ENCODE results near the gene MDN1.
"Not testable (repeated sequence)": the region's sequence is repeated elsewhere in the genome, so short reads cannot be mapped to it uniquely, and the experiment has no call there.

MDN1 gene

GRCh38 chr6:89769572-89769971 lies 50.0 kb downstream of the MDN1 start:
- DNase-seq, result no peak

DNA sequence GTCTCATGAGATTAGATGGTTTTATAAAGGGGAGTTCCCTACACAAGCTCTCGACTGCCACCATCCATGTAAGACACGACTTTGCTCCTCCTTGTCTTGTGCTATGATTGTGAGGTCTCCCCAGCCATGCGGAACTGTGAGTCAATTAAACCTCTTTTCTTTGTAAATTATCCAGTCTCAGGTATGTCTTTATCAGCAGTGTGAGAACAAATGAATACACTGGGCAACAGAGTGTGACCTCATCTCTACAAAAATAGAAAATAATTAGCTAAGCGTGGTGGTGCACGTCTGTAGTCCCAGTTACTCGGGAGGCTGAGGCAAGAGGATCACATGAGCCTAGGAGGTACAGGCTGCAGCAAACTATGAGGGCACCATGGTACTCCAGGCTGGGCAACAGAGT lies 51.3 kb downstream of the MDN1 start:
- DNase-seq, result no peak

- no peak for DNase-seq
Measured at GRCh38 chr6:89763550-89763949, 56.0 kb downstream of the MDN1 start.

- no peak for DNase-seq
Measured at GRCh38 chr6:89758830-89759229, 60.8 kb downstream of the MDN1 start.

- no peak for DNase-seq
Measured at GRCh38 chr6:89750338-89750737, 69.3 kb downstream of the MDN1 start.

GRCh38 chr6:89749918-89750317 lies 69.7 kb downstream of the MDN1 start:
- DNase-seq, result no peak

- DNase-seq, result no peak
Measured at GRCh38 chr6:89745716-89746115, 73.9 kb downstream of the MDN1 start.

DNA sequence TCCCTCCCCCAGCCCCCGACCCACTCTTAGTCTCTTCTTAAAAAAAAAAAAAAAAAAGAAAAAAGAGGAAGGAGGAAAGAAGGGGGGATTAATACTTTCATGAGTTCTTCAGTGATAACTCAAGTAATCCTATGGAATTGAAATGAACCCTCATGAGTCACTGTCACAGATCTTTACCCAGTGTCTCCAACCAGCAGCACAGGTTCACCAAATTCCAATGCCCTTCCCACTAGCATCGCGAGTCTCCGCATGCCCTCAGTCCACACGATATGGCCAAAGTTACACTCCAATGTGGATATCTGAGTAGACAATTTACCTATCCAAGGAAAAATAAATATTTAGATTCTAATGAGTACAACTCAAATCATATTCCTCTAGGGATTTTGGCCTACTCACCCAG lies 74.5 kb downstream of the MDN1 start:
- DNase-seq, result no peak

DNA sequence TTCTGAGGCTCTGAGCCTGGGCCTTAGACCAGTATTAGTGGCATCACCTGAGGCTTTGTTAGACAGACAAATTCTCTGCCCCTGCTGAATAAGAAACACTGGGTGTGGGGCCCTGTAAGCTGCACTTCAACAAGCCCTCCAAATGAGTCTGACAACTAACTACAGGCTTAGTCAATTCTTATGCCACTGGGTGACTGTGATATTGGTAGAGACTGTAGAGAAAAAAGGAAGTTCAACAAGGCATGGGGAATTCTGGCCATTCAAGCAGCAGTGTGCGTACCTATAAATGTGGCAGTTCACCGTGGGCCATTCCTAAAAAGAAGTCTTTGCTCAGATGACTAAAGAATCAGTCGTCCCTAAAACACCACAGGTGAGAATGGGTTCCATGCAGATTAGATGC lies 82.7 kb downstream of the MDN1 start:
- no peak for DNase-seq

DNA sequence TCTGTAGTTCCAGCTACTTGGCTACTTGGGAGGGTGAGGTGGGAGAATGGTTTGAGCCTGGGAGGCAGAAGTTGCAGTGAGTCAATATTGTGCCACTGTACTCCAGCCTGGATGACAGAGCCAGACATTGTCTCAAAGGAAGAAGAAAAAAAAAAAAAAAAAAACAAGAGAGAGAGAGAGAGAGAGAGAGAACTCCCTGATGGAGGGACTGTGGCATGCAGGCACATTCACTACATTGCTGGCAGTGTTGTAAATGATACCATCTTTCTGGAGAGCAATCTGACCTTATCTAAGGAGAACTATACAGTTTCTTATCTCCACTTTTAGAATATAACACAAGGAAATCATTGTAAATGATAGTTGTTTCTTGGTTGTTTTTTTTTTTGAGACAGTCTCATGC lies 85.1 kb downstream of the MDN1 start:
- no peak for DNase-seq

- no peak for DNase-seq
Measured at GRCh38 chr6:89731924-89732567, 87.5 kb downstream of the MDN1 start.

DNA sequence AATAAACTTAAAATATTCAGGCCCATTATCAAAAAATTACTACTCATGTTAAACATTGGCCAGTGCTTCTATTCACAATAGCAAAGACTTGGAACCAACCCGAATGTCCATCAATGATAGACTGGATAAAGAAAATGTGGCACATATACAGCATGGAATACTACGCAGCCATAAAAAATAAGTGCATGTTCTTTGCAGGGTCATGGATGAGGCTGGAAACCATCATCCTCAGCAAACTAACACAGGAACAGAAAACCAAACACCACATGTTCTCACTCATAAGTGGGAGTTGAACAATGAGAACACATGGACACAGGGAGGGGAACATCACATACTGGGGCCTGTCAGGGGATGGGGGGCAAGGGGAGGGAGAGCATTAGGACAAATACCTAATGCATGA lies 88.3 kb downstream of the MDN1 start:
- DNase-seq, result not testable (repeated sequence)

DNA sequence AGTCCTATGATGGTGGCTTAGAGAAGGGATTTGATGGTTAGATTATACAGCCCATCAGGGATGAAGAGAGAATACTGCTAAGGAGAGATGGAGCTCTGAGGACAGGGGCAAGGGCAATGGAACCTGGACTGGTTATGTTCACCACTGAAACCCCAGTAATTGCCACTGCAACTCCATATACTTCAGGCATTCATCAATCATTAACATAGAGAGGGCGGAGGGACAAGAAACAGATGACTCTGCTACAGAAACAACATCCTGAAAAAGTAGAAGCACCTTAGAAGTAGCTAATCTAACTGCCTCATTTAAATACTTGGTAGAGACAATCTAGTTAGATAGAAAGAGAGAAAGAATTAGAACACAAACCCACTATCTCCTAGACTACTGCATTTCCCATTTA lies 89.8 kb downstream of the MDN1 start:
- no peak for DNase-seq

DNA sequence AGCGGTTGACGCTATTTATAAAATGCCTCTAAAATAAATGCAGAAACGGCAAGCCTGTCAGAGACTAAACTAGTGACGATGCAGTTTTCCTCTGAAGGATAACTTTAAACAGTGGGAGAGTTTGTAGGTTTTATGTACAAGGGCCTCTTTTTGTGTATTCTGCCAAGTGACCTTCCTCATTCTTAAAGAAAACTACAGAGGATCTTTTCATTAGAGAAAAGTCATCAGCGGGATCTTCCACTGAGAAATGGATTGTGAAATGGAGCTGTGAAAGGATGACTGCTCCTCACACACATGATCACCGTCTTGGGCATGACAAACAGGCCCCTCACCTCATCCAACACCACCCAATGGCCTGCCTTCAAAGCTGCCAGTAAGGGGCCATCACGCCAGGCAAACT lies 92.1 kb downstream of the MDN1 start:
- DNase-seq, result no peak

DNA sequence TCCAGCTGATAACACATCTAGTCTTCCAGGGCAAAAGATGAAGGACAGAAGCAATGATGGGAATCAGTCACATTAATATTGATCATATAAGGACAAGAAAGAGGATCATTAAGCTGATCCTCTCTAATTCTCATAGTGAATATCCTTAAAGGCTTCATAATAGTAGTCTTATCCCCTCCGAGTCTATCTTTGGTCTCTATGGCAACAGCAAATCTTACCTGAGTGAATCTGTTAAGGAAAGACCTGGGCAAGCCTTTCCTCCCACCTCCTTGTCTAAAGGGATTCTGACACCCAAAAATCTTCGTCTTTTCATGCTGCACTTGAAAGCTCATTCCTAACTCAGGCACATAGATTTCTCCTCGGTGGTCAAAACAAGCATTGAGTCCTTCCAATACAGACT lies 94.6 kb downstream of the MDN1 start:
- DNase-seq, result no peak

DNA sequence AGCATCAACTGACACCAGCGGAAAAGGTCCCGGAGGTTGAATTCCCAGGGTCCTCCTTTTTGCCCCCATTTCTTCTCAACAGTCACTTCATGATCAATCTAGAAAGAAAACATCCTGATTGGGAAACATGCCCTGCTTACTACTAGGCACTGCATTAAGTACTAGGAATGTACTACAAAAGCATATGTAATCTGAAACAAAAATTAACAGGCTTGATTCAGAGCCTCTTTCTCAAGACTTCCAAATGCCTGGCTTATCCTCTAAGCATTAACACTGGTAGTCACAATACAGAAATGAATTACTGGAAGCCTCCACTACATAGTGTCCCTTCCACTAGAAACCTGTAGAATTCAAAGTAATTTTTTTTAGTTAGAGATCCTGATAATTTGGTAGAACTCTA lies 96.5 kb downstream of the MDN1 start:
- no peak for DNase-seq

- DNase-seq, result no peak
Measured at GRCh38 chr6:89716532-89716931, 103.1 kb downstream of the MDN1 start.

DNA sequence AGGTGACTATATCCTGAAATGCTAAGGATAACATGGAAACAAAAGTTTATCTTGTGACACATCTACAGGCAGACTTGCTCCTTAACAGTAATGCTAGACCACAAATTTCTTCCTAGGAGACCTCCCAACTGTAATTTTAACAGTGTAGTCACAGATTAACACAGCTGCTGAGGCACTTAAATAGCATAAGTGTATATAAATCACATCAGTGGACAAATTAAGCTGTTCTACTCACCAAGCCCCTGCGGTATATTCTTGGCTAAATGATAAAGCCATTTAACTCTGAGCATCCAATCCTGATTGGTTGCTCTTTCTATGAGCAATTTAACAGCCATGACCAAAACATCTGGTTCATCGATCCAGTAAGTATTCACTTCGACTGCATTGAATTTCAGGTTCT lies 107.8 kb downstream of the MDN1 start:
- no peak for DNase-seq

DNA sequence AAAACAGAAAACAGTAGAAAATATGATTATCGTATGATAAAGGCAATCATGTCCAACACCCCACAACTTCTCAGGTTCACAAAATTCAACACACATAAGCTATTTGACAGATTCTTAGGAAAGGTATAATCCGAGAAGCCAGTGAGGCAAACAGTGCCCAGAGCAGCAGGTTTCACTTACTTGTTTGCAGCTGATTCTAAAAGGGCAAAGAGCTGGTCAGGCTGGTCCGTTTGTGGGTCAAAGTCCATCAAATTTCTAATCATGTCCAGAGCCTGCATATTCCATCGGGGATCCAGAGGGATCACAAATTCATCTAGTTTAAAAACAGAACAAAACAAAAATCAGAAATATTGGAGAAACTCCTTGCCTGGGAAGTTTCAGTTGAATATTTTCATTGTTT lies 111.3 kb downstream of the MDN1 start:
- DNase-seq, result no peak

DNA sequence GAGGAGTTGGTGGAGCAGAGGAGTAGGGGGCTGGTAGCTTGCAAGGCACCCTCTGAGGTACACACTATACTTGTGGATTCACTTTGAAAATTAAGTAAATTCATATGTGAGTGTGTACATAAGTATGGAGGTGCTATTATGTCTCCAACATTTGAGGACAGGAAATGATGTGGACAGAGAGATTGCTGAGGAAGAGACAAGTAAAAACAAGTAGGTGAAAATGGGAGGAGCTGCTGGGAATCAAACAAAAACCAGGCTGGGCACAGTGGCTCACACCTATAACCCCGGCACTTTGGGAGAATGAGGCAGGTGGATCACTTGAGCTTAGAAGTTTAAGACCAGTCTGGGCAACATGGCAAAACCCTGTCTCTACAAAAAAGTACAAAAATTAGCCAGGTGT lies 111.8 kb downstream of the MDN1 start:
- no peak for DNase-seq

- no peak for DNase-seq
Measured at GRCh38 chr6:89706121-89706520, 113.5 kb downstream of the MDN1 start.

GRCh38 chr6:89703292-89703691 lies 116.3 kb downstream of the MDN1 start:
- DNase-seq, result no peak

DNA sequence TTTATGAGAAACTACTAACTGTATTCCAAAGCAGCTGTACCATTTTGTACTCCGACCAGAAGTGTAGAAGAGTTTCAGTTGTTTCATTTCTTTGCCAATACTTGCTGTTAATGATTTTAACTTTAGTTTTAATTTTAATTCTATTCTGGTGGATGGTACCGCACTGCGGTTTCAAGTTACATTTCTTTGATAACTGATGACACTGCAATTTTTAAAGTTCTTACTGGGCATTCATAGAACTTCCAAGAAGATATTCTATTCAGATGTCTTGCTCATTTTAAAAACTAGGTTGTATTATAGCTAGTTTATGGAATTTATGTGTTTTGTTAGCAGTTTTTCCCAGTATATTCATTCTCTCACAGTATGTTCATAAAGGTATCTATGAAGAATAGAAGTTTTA lies 117.2 kb downstream of the MDN1 start:
- no peak for DNase-seq

DNA sequence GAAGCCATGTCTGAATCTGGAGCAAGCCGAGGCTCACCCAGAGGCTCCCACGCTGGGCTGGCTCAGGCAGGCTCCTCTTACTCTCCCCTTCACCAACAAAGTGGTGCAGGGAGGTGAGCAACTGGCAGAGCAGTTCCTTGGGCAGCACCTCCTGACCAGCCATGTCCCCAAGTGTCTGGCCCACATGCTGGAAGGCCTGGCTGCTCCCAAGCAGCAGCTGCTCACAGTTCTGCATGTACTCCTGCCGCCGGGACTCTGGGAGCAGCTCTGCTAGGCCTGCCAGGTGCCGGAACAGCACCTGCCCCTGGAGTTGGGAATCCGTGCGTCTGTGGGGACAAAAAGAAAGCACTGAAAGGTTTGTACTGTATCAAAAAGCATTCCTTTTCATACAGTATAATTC lies 123.9 kb downstream of the MDN1 start:
- no peak for DNase-seq

- DNase-seq, result no peak
Measured at GRCh38 chr6:89694428-89694827, 125.2 kb downstream of the MDN1 start.

DNA sequence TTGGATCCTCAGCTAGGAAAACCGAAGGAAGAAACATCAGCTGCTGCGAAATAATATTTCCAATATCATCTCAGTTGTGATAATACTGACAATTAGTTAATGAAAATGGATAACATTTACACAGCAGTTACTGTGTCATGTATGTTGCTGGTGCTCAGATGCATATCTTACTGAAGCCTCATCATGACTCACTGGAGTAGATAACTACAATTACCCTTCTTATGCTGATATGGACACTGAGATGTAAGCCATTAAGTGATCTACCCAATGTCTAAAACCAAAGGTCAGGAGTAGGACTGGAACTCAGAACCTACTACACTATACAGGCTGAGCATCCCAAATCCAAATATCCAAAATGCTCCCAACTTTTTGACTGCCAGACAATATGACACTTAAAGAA lies 126.4 kb downstream of the MDN1 start:
- no peak for DNase-seq
